ENCODE results near the gene PBRM1. TPM values are rescaled to one million over a fixed set of nuclear protein-coding genes. Genes with fewer than 3 reads are reported as not detected.

Gene PBRM1
- total RNA-seq, 2 experiments from 2014 or later: 83.2 to 91.8 TPM

GRCh38 chr3:52600258-52600657, 85.5 kb downstream of the PBRM1 start:
- POLR2A ChIA-PET: no interaction called here
- CTCF ChIA-PET: no interaction called here
- Mint-ChIP-seq H3K27ac (no peak overlapping the region), H3K27me3 (ENCODE audit: low read depth) (no peaks in the 10 kb centered on the region), H3K4me1 (ENCODE audit: low read depth) (no peaks in the 10 kb centered on the region), H3K4me3 (no peak overlapping the region), H3K9me3 (ENCODE audit: insufficient read depth) (peaks cover 20% of the 10 kb centered on the region), H3K36me3 (ENCODE audit: low read depth) (peaks cover 79% of the 10 kb centered on the region)
- ATAC-seq: no peak
- DNase-seq: no peak

GRCh38 chr3:52596658-52597265, 89.0 kb downstream of the PBRM1 start:
- POLR2A ChIA-PET: no interaction called here
- DNase-seq (no peak), ATAC-seq (no peak)
- no peaks in the 10 kb centered on the region for H3K4me1 Mint-ChIP-seq (ENCODE audit: low read depth)
- H3K27ac Mint-ChIP-seq: no peak overlapping the region
- peaks cover 11% of the 10 kb centered on the region for H3K9me3 Mint-ChIP-seq (ENCODE audit: insufficient read depth)
- H3K36me3 Mint-ChIP-seq (ENCODE audit: low read depth): peaks cover 68% of the 10 kb centered on the region
- CTCF ChIA-PET: no interaction called here
- no peaks in the 10 kb centered on the region for H3K27me3 Mint-ChIP-seq (ENCODE audit: low read depth)
- H3K4me3 Mint-ChIP-seq: no peak overlapping the region

- POLR2A ChIA-PET: no interaction called here
- no peak overlapping the region for H3K27ac Mint-ChIP-seq
- ATAC-seq (no peak), DNase-seq (no peak)
- H3K27me3 Mint-ChIP-seq (ENCODE audit: low read depth): no peaks in the 10 kb centered on the region
- peaks cover 55% of the 10 kb centered on the region for H3K36me3 Mint-ChIP-seq (ENCODE audit: low read depth)
- H3K9me3 Mint-ChIP-seq (ENCODE audit: insufficient read depth): no peaks in the 10 kb centered on the region
- H3K4me3 Mint-ChIP-seq: no peak overlapping the region
- H3K4me1 Mint-ChIP-seq (ENCODE audit: low read depth): no peaks in the 10 kb centered on the region
- CTCF ChIA-PET: no interaction called here
Measured at GRCh38 chr3:52593103-52593502, 92.6 kb downstream of the PBRM1 start.

GRCh38 chr3:52574056-52574965, 111.4 kb downstream of the PBRM1 start:
- POLR2A ChIA-PET: no interaction called here
- ATAC-seq (no peak), DNase-seq (no peak)
- H3K36me3 Mint-ChIP-seq (ENCODE audit: low read depth): peaks cover 54% of the 10 kb centered on the region
- no peak overlapping the region for H3K27ac Mint-ChIP-seq
- CTCF ChIA-PET: interaction anchor here (0.6 kb wide), 1 partner anchor 813 kb away, joined by 3 read pairs; no protein-coding TSS in a partner anchor
- no peaks in the 10 kb centered on the region for H3K9me3 Mint-ChIP-seq (ENCODE audit: insufficient read depth)
- no peaks in the 10 kb centered on the region for H3K4me1 Mint-ChIP-seq (ENCODE audit: low read depth)
- H3K27me3 Mint-ChIP-seq (ENCODE audit: low read depth): no peaks in the 10 kb centered on the region
- no peak overlapping the region for H3K4me3 Mint-ChIP-seq

- Mint-ChIP-seq H3K36me3 (ENCODE audit: low read depth) (peaks cover 41% of the 10 kb centered on the region), H3K4me3 (no peak overlapping the region), H3K27me3 (ENCODE audit: low read depth) (no peaks in the 10 kb centered on the region), H3K4me1 (ENCODE audit: low read depth) (no peaks in the 10 kb centered on the region), H3K9me3 (ENCODE audit: insufficient read depth) (no peaks in the 10 kb centered on the region), H3K27ac (no peak overlapping the region)
- no peak for DNase-seq
- ATAC-seq: no peak
- ChIA-PET POLR2A (no interaction called here), CTCF (no interaction called here)
Measured at GRCh38 chr3:52572221-52572620, 113.5 kb downstream of the PBRM1 start.

GRCh38 chr3:52570076-52570475, 115.6 kb downstream of the PBRM1 start:
- no peak for DNase-seq
- Mint-ChIP-seq H3K9me3 (ENCODE audit: insufficient read depth) (no peaks in the 10 kb centered on the region), H3K27me3 (ENCODE audit: low read depth) (no peaks in the 10 kb centered on the region), H3K4me3 (no peak overlapping the region), H3K36me3 (ENCODE audit: low read depth) (peaks cover 34% of the 10 kb centered on the region), H3K27ac (no peak overlapping the region), H3K4me1 (ENCODE audit: low read depth) (no peaks in the 10 kb centered on the region)
- CTCF ChIA-PET: no interaction called here
- ATAC-seq: no peak
- POLR2A ChIA-PET: interaction anchor here (1.2 kb wide), 1 partner anchor 350 kb away, joined by 3 read pairs; no protein-coding TSS in a partner anchor

GRCh38 chr3:52568069-52568468, 117.6 kb downstream of the PBRM1 start:
- no peaks in the 10 kb centered on the region for H3K4me1 Mint-ChIP-seq (ENCODE audit: low read depth)

GRCh38 chr3:52563984-52564383, 121.7 kb downstream of the PBRM1 start:
- no peaks in the 10 kb centered on the region for H3K9me3 Mint-ChIP-seq (ENCODE audit: insufficient read depth)
- H3K4me3 Mint-ChIP-seq: no peak overlapping the region
- ATAC-seq (no peak), DNase-seq (no peak)
- H3K27ac Mint-ChIP-seq: no peak overlapping the region
- H3K4me1 Mint-ChIP-seq (ENCODE audit: low read depth): no peaks in the 10 kb centered on the region
- ChIA-PET CTCF (no interaction called here), POLR2A (no interaction called here)
- H3K27me3 Mint-ChIP-seq (ENCODE audit: low read depth): no peaks in the 10 kb centered on the region
- peaks cover 47% of the 10 kb centered on the region for H3K36me3 Mint-ChIP-seq (ENCODE audit: low read depth)

More at GRCh38 chr3:52568069-52568468, 117.6 kb downstream of the PBRM1 start:
- H3K36me3 Mint-ChIP-seq (ENCODE audit: low read depth): peaks cover 30% of the 10 kb centered on the region
- no peak overlapping the region for H3K27ac Mint-ChIP-seq
- no peak for DNase-seq
- H3K4me3 Mint-ChIP-seq: no peak overlapping the region
- no peaks in the 10 kb centered on the region for H3K9me3 Mint-ChIP-seq (ENCODE audit: insufficient read depth)
- CTCF ChIA-PET: no interaction called here
- ATAC-seq: no peak
- POLR2A ChIA-PET: no interaction called here
- no peaks in the 10 kb centered on the region for H3K27me3 Mint-ChIP-seq (ENCODE audit: low read depth)

- no peaks in the 10 kb centered on the region for H3K27me3 Mint-ChIP-seq (ENCODE audit: low read depth)
- ChIA-PET POLR2A (no interaction called here), CTCF (no interaction called here)
- ATAC-seq (no peak), DNase-seq (no peak)
- peaks cover 54% of the 10 kb centered on the region for H3K36me3 Mint-ChIP-seq (ENCODE audit: low read depth)
- no peaks in the 10 kb centered on the region for H3K9me3 Mint-ChIP-seq (ENCODE audit: insufficient read depth)
- no peaks in the 10 kb centered on the region for H3K4me1 Mint-ChIP-seq (ENCODE audit: low read depth)
- H3K27ac Mint-ChIP-seq: no peak overlapping the region
- H3K4me3 Mint-ChIP-seq: no peak overlapping the region
Measured at GRCh38 chr3:52561028-52561747, 124.5 kb downstream of the PBRM1 start.

GRCh38 chr3:52558436-52558835, 127.3 kb downstream of the PBRM1 start:
- no peak overlapping the region for H3K27ac Mint-ChIP-seq
- DNase-seq: no peak
- H3K4me3 Mint-ChIP-seq: no peak overlapping the region
- ChIA-PET CTCF (no interaction called here), POLR2A (interaction anchor here (0.6 kb wide), 2 partner anchors 14 to 161 kb away, joined by 4 read pairs; no protein-coding TSS in a partner anchor)
- H3K9me3 Mint-ChIP-seq (ENCODE audit: insufficient read depth): no peaks in the 10 kb centered on the region
- no peak for ATAC-seq
- peaks cover 66% of the 10 kb centered on the region for H3K36me3 Mint-ChIP-seq (ENCODE audit: low read depth)
- H3K27me3 Mint-ChIP-seq (ENCODE audit: low read depth): no peaks in the 10 kb centered on the region
- no peaks in the 10 kb centered on the region for H3K4me1 Mint-ChIP-seq (ENCODE audit: low read depth)

GRCh38 chr3:52557011-52557960, 128.4 kb downstream of the PBRM1 start:
- DNase-seq (no peak), ATAC-seq (no peak)
- ChIA-PET CTCF (no interaction called here), POLR2A (no interaction called here)
- Mint-ChIP-seq H3K27me3 (ENCODE audit: low read depth) (no peaks in the 10 kb centered on the region), H3K36me3 (ENCODE audit: low read depth) (peaks cover 56% of the 10 kb centered on the region), H3K4me1 (ENCODE audit: low read depth) (no peaks in the 10 kb centered on the region), H3K27ac (no peak overlapping the region), H3K4me3 (no peak overlapping the region), H3K9me3 (ENCODE audit: insufficient read depth) (no peaks in the 10 kb centered on the region)
